SJSA1 (cell line): ENCODE measurements around the gene TOR1B. TPM values are rescaled to one million over a fixed set of nuclear protein-coding genes. Genes with fewer than 3 reads are reported as not detected.

Experiments
- DNase-seq, 2 experiments: peaks; one replicate each; pipeline ENCODE4 v3.0.0-alpha.2; 2015 to 2020; ENCODE audit warnings: low spot score in 2 of 2, low read depth in 1 of 2
- H3K27ac ChIP-seq: fragments of 250-450 bp; sonication (Bioruptor Pico); 2 replicates; pipeline ENCODE4 v1.5.1; 2020; ENCODE audit warnings: mild to moderate bottlenecking, moderate library complexity
- H3K27me3 ChIP-seq: fragments of 250-450 bp; sonication (Bioruptor Pico); replicated peaks from 2 replicates; pipeline ENCODE4 v1.5.1; 2020; ENCODE audit warnings: mild to moderate bottlenecking, moderate library complexity
- H3K36me3 ChIP-seq: fragments of 250-450 bp; sonication (Bioruptor Pico); 2 replicates; pipeline ENCODE4 v1.5.1; 2020; ENCODE audit warnings: mild to moderate bottlenecking
- H3K4me1 ChIP-seq: fragments of 250-450 bp; sonication (Bioruptor Pico); replicated peaks from 2 replicates; pipeline ENCODE4 v1.6.1; 2021; ENCODE audit warnings: mild to moderate bottlenecking
- H3K4me3 ChIP-seq: fragments of 250-450 bp; sonication (Bioruptor Pico); 2 replicates; pipeline ENCODE4 v1.5.1; 2020; ENCODE audit warnings: mild to moderate bottlenecking
- H3K9me3 ChIP-seq: fragments of 250-450 bp; sonication (Bioruptor Pico); replicated peaks from 2 replicates; pipeline ENCODE4 v1.5.1; 2020; ENCODE audit warnings: mild to moderate bottlenecking
- total RNA-seq: library from RNA; depleted of rRNA; stranded (reverse); fragments of >200 nt; shearing (Covaris generic); gene quantifications from 2 replicates; pipeline ENCODE4 v1.2.3, GENCODE V29; 2014

The TOR1B gene
- total RNA-seq, 1 experiment from 2014 or later: 38.3 TPM

- DNase-seq: no peak
- H3K27me3 ChIP-seq: no peaks in the 10 kb centered on the region
- no peaks in the 10 kb centered on the region for H3K9me3 ChIP-seq
- H3K4me3 ChIP-seq: no peak overlapping the region
- H3K27ac ChIP-seq: no peak overlapping the region
- no peaks in the 10 kb centered on the region for H3K4me1 ChIP-seq
- H3K36me3 ChIP-seq: peaks cover 68% of the 10 kb centered on the region
Measured at GRCh38 chr9:129812385-129812784, 9.4 kb downstream of the TOR1B start.

- DNase-seq: no peak
- Histone ChIP-seq H3K36me3 (peaks cover 73% of the 10 kb centered on the region), H3K4me1 (no peaks in the 10 kb centered on the region), H3K27me3 (no peaks in the 10 kb centered on the region), H3K4me3 (no peak overlapping the region), H3K9me3 (no peaks in the 10 kb centered on the region), H3K27ac (no peak overlapping the region)
Measured at GRCh38 chr9:129813661-129814060, 10.7 kb downstream of the TOR1B start.

- Histone ChIP-seq H3K36me3 (peaks cover 75% of the 10 kb centered on the region), H3K4me1 (no peaks in the 10 kb centered on the region), H3K4me3 (no peak overlapping the region), H3K27ac (no peak overlapping the region), H3K9me3 (no peaks in the 10 kb centered on the region), H3K27me3 (no peaks in the 10 kb centered on the region)
- DNase-seq: no peak
Measured at GRCh38 chr9:129814432-129815223, 11.6 kb downstream of the TOR1B start.

- Histone ChIP-seq H3K4me3 (no peak overlapping the region), H3K9me3 (no peaks in the 10 kb centered on the region), H3K27ac (no peak overlapping the region), H3K36me3 (peaks cover 75% of the 10 kb centered on the region), H3K27me3 (no peaks in the 10 kb centered on the region), H3K4me1 (no peaks in the 10 kb centered on the region)
- no peak for DNase-seq
Measured at GRCh38 chr9:129815278-129815677, 12.3 kb downstream of the TOR1B start.

GRCh38 chr9:129816501-129817435 lies 13.8 kb downstream of the TOR1B start:
- Histone ChIP-seq H3K36me3 (peaks cover 75% of the 10 kb centered on the region), H3K4me3 (no peak overlapping the region), H3K4me1 (no peaks in the 10 kb centered on the region), H3K27ac (no peak overlapping the region), H3K9me3 (no peaks in the 10 kb centered on the region), H3K27me3 (no peaks in the 10 kb centered on the region)
- no peak for DNase-seq

GRCh38 chr9:129822898-129823541 lies 20.0 kb downstream of the TOR1B start:
- peaks cover 48% of the 10 kb centered on the region for H3K36me3 ChIP-seq
- no peaks in the 10 kb centered on the region for H3K27me3 ChIP-seq
- H3K4me1 ChIP-seq: peaks cover 6% of the 10 kb centered on the region; the same call in 1 of the 2 replicates
- no peaks in the 10 kb centered on the region for H3K9me3 ChIP-seq
- no peak overlapping the region for H3K27ac ChIP-seq
- peak overlapping the region; percentile 45 for H3K4me3 ChIP-seq
- DNase-seq: peak in 1 of 2 experiments; percentile 10

GRCh38 chr9:129823542-129823934 lies 20.6 kb downstream of the TOR1B start:
- Histone ChIP-seq H3K36me3 (peaks cover 48% of the 10 kb centered on the region), H3K4me3 (peak overlapping the region; percentile 70), H3K4me1 (peaks cover 6% of the 10 kb centered on the region; the same call in 1 of the 2 replicates), H3K9me3 (no peaks in the 10 kb centered on the region), H3K27ac (peak overlapping the region; percentile 53), H3K27me3 (no peaks in the 10 kb centered on the region)
- DNase-seq: no peak

GRCh38 chr9:129823935-129824601 lies 21.1 kb downstream of the TOR1B start, which contains the start of gene TOR1A:
Gene TOR1A, minus strand, starts transcription at chr9:129824136. Its CDS starts 51 bp downstream, at chr9:129824085.
- Histone ChIP-seq H3K36me3 (peaks cover 48% of the 10 kb centered on the region), H3K9me3 (no peaks in the 10 kb centered on the region), H3K27ac (peak within 1 kb of the TSS; percentile 53), H3K27me3 (no peaks in the 10 kb centered on the region), H3K4me1 (peaks cover 6% of the 10 kb centered on the region; the same call in 1 of the 2 replicates), H3K4me3 (peak within 1 kb of the TSS; percentile 70)
- DNase-seq: peak; percentile 88 to 93

- peaks cover 6% of the 10 kb centered on the region; the same call in 1 of the 2 replicates for H3K4me1 ChIP-seq
- no peaks in the 10 kb centered on the region for H3K27me3 ChIP-seq
- H3K9me3 ChIP-seq: no peaks in the 10 kb centered on the region
- H3K4me3 ChIP-seq: no peak overlapping the region
- DNase-seq: no peak
- no peak overlapping the region for H3K27ac ChIP-seq
- H3K36me3 ChIP-seq: peaks cover 47% of the 10 kb centered on the region
Measured at GRCh38 chr9:129826344-129826743, 23.4 kb downstream of the TOR1B start.

GRCh38 chr9:129826759-129827158 lies 23.8 kb downstream of the TOR1B start:
- Histone ChIP-seq H3K9me3 (no peaks in the 10 kb centered on the region), H3K27ac (no peak overlapping the region), H3K4me3 (no peak overlapping the region), H3K27me3 (no peaks in the 10 kb centered on the region), H3K4me1 (peaks cover 6% of the 10 kb centered on the region; the same call in 1 of the 2 replicates), H3K36me3 (peaks cover 47% of the 10 kb centered on the region)
- DNase-seq: no peak

- Histone ChIP-seq H3K36me3 (peaks cover 51% of the 10 kb centered on the region), H3K4me1 (peaks cover under 1% of the 10 kb centered on the region; the same call in 1 of the 2 replicates), H3K4me3 (no peak overlapping the region), H3K27ac (no peak overlapping the region), H3K9me3 (no peaks in the 10 kb centered on the region), H3K27me3 (no peaks in the 10 kb centered on the region)
- DNase-seq: no peak
Measured at GRCh38 chr9:129828051-129828450, 25.1 kb downstream of the TOR1B start.

GRCh38 chr9:129828969-129829368 lies 26.0 kb downstream of the TOR1B start:
- Histone ChIP-seq H3K36me3 (peaks cover 55% of the 10 kb centered on the region), H3K4me3 (no peak overlapping the region), H3K9me3 (no peaks in the 10 kb centered on the region), H3K27me3 (no peaks in the 10 kb centered on the region), H3K4me1 (no peaks in the 10 kb centered on the region; the same call in 1 of the 2 replicates), H3K27ac (no peak overlapping the region)
- no peak for DNase-seq

GRCh38 chr9:129832982-129833381 lies 30.0 kb downstream of the TOR1B start:
- H3K27me3 ChIP-seq: no peaks in the 10 kb centered on the region
- H3K4me3 ChIP-seq: no peak overlapping the region
- peaks cover 5% of the 10 kb centered on the region for H3K4me1 ChIP-seq
- no peaks in the 10 kb centered on the region for H3K9me3 ChIP-seq
- DNase-seq: no peak
- H3K27ac ChIP-seq: no peak overlapping the region
- H3K36me3 ChIP-seq: peaks cover 54% of the 10 kb centered on the region
